ENCODE measurements around the gene NUP188. TPM values are rescaled to one million over a fixed set of nuclear protein-coding genes. Genes with fewer than 3 reads are reported as not detected.

The NUP188 gene
- total and polyA plus RNA-seq, 2 experiments from 2014 or later = 25.5 to 117 TPM

DNA sequence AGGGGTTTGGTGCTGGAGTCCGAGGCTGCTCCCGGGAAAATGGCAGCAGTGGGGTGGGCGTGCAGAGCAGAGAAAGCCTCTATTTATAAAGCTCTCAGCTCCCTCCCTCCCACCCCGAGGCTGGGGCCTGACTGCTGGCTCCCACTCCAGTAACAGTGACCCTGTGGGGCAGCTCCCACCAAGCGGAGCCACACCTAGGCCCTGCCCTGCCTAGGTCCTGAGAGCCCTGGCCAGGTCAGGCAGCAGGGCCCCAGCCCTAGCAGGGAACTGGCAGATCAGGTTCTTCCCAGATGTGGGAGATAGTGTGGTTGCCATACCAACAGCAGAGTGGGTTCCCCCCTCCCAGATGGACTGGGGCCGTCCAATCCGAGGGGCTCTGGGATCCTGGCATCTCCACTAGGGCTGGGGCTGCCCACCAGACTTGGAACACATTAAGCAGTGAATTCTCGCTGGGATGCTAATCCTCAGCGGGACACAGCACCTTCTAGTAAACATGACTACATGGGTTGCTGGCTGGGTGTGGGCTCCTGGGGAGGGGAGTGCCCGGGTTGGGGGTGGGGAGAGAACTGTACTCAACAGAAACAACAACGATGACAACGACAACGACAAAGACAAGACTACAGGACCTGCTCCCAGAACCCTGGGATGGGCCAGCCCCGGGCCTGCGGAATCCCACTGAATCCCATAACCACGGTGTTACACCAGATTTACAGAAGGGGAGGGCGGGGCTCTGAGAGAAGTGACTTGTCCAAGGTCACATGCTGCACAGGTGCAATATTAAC, 79.1 kb downstream of the NUP188 start:
- TF ChIP-seq, protein P1, sequence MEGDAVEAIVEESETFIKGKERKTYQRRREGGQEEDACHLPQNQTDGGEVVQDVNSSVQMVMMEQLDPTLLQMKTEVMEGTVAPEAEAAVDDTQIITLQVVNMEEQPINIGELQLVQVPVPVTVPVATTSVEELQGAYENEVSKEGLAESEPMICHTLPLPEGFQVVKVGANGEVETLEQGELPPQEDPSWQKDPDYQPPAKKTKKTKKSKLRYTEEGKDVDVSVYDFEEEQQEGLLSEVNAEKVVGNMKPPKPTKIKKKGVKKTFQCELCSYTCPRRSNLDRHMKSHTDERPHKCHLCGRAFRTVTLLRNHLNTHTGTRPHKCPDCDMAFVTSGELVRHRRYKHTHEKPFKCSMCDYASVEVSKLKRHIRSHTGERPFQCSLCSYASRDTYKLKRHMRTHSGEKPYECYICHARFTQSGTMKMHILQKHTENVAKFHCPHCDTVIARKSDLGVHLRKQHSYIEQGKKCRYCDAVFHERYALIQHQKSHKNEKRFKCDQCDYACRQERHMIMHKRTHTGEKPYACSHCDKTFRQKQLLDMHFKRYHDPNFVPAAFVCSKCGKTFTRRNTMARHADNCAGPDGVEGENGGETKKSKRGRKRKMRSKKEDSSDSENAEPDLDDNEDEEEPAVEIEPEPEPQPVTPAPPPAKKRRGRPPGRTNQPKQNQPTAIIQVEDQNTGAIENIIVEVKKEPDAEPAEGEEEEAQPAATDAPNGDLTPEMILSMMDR (conservative IDR thresholded peaks at IDR 0.05; ENCODE audit: low read depth in 2 of 2) = no peak
- TF ChIP-seq JUNB (IDR thresholded peaks at IDR 0.05; ENCODE audit: unreplicated experiment) (no peak), ZNF114 (CRISPR knock-in tag; IDR thresholded peaks at IDR 0.05) (no peak), POLR2AphosphoS5 (IDR thresholded peaks at IDR 0.05; ENCODE audit: low read depth) (no peak), EZH2phosphoT487 (IDR thresholded peaks at IDR 0.05; ENCODE audit: unreplicated experiment) (no peak), STAT1 (IDR thresholded peaks at IDR 0.05; ENCODE audit: unreplicated experiment) (no peak), ZNF331 (CRISPR knock-in tag; IDR thresholded peaks at IDR 0.05; ENCODE audit: low read depth) (no peak), NANOG (IDR thresholded peaks at IDR 0.05; ENCODE audit: borderline replicate concordance) (no peak), CREB1 (CRISPR knock-in tag; IDR thresholded peaks at IDR 0.05; ENCODE audit: low read depth) (no peak), EZH2 (IDR thresholded peaks at IDR 0.05; ENCODE audit: low read depth, unreplicated experiment) (no peak)
- TF ChIP-seq, protein P2, sequence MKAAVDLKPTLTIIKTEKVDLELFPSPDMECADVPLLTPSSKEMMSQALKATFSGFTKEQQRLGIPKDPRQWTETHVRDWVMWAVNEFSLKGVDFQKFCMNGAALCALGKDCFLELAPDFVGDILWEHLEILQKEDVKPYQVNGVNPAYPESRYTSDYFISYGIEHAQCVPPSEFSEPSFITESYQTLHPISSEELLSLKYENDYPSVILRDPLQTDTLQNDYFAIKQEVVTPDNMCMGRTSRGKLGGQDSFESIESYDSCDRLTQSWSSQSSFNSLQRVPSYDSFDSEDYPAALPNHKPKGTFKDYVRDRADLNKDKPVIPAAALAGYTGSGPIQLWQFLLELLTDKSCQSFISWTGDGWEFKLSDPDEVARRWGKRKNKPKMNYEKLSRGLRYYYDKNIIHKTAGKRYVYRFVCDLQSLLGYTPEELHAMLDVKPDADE (IDR thresholded peaks at IDR 0.05) = no peak
- TF ChIP-seq, protein P3, sequence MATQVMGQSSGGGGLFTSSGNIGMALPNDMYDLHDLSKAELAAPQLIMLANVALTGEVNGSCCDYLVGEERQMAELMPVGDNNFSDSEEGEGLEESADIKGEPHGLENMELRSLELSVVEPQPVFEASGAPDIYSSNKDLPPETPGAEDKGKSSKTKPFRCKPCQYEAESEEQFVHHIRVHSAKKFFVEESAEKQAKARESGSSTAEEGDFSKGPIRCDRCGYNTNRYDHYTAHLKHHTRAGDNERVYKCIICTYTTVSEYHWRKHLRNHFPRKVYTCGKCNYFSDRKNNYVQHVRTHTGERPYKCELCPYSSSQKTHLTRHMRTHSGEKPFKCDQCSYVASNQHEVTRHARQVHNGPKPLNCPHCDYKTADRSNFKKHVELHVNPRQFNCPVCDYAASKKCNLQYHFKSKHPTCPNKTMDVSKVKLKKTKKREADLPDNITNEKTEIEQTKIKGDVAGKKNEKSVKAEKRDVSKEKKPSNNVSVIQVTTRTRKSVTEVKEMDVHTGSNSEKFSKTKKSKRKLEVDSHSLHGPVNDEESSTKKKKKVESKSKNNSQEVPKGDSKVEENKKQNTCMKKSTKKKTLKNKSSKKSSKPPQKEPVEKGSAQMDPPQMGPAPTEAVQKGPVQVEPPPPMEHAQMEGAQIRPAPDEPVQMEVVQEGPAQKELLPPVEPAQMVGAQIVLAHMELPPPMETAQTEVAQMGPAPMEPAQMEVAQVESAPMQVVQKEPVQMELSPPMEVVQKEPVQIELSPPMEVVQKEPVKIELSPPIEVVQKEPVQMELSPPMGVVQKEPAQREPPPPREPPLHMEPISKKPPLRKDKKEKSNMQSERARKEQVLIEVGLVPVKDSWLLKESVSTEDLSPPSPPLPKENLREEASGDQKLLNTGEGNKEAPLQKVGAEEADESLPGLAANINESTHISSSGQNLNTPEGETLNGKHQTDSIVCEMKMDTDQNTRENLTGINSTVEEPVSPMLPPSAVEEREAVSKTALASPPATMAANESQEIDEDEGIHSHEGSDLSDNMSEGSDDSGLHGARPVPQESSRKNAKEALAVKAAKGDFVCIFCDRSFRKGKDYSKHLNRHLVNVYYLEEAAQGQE (IDR thresholded peaks at IDR 0.05; ENCODE audit: unreplicated experiment) = no peak
- TF ChIP-seq, protein P4, sequence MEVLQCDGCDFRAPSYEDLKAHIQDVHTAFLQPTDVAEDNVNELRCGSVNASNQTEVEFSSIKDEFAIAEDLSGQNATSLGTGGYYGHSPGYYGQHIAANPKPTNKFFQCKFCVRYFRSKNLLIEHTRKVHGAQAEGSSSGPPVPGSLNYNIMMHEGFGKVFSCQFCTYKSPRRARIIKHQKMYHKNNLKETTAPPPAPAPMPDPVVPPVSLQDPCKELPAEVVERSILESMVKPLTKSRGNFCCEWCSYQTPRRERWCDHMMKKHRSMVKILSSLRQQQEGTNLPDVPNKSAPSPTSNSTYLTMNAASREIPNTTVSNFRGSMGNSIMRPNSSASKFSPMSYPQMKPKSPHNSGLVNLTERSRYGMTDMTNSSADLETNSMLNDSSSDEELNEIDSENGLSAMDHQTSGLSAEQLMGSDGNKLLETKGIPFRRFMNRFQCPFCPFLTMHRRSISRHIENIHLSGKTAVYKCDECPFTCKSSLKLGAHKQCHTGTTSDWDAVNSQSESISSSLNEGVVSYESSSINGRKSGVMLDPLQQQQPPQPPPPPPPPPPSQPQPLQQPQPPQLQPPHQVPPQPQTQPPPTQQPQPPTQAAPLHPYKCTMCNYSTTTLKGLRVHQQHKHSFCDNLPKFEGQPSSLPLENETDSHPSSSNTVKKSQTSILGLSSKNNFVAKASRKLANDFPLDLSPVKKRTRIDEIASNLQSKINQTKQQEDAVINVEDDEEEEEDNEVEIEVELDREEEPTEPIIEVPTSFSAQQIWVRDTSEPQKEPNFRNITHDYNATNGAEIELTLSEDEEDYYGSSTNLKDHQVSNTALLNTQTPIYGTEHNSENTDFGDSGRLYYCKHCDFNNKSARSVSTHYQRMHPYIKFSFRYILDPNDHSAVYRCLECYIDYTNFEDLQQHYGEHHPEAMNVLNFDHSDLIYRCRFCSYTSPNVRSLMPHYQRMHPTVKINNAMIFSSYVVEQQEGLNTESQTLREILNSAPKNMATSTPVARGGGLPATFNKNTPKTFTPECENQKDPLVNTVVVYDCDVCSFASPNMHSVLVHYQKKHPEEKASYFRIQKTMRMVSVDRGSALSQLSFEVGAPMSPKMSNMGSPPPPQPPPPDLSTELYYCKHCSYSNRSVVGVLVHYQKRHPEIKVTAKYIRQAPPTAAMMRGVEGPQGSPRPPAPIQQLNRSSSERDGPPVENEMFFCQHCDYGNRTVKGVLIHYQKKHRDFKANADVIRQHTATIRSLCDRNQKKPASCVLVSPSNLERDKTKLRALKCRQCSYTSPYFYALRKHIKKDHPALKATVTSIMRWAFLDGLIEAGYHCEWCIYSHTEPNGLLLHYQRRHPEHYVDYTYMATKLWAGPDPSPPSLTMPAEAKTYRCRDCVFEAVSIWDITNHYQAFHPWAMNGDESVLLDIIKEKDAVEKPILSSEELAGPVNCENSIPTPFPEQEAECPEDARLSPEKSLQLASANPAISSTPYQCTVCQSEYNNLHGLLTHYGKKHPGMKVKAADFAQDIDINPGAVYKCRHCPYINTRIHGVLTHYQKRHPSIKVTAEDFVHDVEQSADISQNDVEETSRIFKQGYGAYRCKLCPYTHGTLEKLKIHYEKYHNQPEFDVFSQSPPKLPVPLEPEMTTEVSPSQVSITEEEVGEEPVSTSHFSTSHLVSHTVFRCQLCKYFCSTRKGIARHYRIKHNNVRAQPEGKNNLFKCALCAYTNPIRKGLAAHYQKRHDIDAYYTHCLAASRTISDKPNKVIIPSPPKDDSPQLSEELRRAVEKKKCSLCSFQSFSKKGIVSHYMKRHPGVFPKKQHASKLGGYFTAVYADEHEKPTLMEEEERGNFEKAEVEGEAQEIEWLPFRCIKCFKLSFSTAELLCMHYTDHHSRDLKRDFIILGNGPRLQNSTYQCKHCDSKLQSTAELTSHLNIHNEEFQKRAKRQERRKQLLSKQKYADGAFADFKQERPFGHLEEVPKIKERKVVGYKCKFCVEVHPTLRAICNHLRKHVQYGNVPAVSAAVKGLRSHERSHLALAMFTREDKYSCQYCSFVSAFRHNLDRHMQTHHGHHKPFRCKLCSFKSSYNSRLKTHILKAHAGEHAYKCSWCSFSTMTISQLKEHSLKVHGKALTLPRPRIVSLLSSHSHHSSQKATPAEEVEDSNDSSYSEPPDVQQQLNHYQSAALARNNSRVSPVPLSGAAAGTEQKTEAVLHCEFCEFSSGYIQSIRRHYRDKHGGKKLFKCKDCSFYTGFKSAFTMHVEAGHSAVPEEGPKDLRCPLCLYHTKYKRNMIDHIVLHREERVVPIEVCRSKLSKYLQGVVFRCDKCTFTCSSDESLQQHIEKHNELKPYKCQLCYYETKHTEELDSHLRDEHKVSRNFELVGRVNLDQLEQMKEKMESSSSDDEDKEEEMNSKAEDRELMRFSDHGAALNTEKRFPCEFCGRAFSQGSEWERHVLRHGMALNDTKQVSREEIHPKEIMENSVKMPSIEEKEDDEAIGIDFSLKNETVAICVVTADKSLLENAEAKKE (CRISPR knock-in tag; IDR thresholded peaks at IDR 0.05) = no peak
- peak overlapping the region; percentile 78 for H3K4me3 Mint-ChIP-seq
- H3K27ac ChIP-seq (ENCODE audit: low read depth) = no peak overlapping the region
- H3K79me2 ChIP-seq (replicated peaks; ENCODE audit: insufficient read depth) = peaks cover 41% of the 10 kb centered on the region
- H3K36me3 Mint-ChIP-seq (ENCODE audit: low read depth) = no peaks in the 10 kb centered on the region; the same call in 2 of the 3 replicates
- no peaks in the 10 kb centered on the region for H3K36me3 ChIP-seq (ENCODE audit: insufficient read depth)
- no peaks in the 10 kb centered on the region for H3K27me3 ChIP-seq (ENCODE audit: insufficient read depth)
- peaks cover 22% of the 10 kb centered on the region for H4K20me1 ChIP-seq (replicated peaks; ENCODE audit: insufficient read depth)
- H3K4me3 ChIP-seq = peak overlapping the region; percentile 78
- H3K4me1 Mint-ChIP-seq = peaks cover 29% of the 10 kb centered on the region
- H3K4me1 ChIP-seq (ENCODE audit: insufficient read depth) = peaks cover 9% of the 10 kb centered on the region
- H3K27me3 Mint-ChIP-seq (ENCODE audit: insufficient read depth, low read depth, poor library complexity) = no peaks in the 10 kb centered on the region
- no peak overlapping the region for H3K27ac Mint-ChIP-seq
- no peaks in the 10 kb centered on the region for H3F3A ChIP-seq (replicated peaks; ENCODE audit: low read depth)
- peak; percentile 68 for ATAC-seq
- H3K9me3 Mint-ChIP-seq = no peaks in the 10 kb centered on the region
- peak overlapping the region; percentile 79 for H3K4me2 ChIP-seq
- H3K9me2 ChIP-seq (ENCODE audit: insufficient read depth) = no peaks in the 10 kb centered on the region
- peak; percentile 76 for DNase-seq (ENCODE audit: low spot score)
- no peak overlapping the region for H2AFZ ChIP-seq

Measured in GM23338 (cell line).